ENCODE data around the gene ZFYVE16. TPM values are rescaled to one million over a fixed set of nuclear protein-coding genes. Genes with fewer than 3 reads are reported as not detected.

Gene ZFYVE16
- total RNA-seq, 1 experiment from 2014 or later = 21.9 TPM

- Histone ChIP-seq H3T11ph (ENCODE audit: low read length) (no peak overlapping the region), H4K91ac (ENCODE audit: insufficient read length, low read depth, low read length) (no peak overlapping the region), H3K23ac (ENCODE audit: insufficient read length, low read depth, low read length) (no peak overlapping the region), H2AFZ (ENCODE audit: low read length) (no peak overlapping the region), H3K18ac (ENCODE audit: insufficient read length, low read depth, low read length) (no peak overlapping the region), H3K4ac (ENCODE audit: low read depth, low read length) (no peak overlapping the region), H3K9ac (ENCODE audit: extremely low read depth, insufficient read length, low read length) (no peak overlapping the region), H3K79me2 (ENCODE audit: insufficient read depth, low read length) (no peaks in the 10 kb centered on the region), H2BK15ac (ENCODE audit: low read depth, low read length) (no peak overlapping the region), H2BK120ac (ENCODE audit: low read depth, low read length, poor library complexity, severe bottlenecking) (no peak overlapping the region), H2BK20ac (ENCODE audit: low read depth, low read length, poor library complexity, severe bottlenecking) (no peak overlapping the region), H4K8ac (replicated peaks; ENCODE audit: insufficient read length, low read depth, low read length) (no peak overlapping the region), H4K5ac (ENCODE audit: insufficient read length, low read depth, low read length) (no peak overlapping the region), H2BK5ac (ENCODE audit: insufficient read length, low read length) (no peak overlapping the region), H3K14ac (ENCODE audit: insufficient read depth, low read length) (no peak overlapping the region), H2BK12ac (ENCODE audit: insufficient read length, low read depth, low read length) (no peak overlapping the region), H3K4me1 (ENCODE audit: insufficient read depth, low read length) (no peaks in the 10 kb centered on the region), H4K20me1 (ENCODE audit: control insufficient read depth, insufficient read depth, insufficient read length) (no peaks in the 10 kb centered on the region), H3K27ac (ENCODE audit: insufficient read length, low read depth, low read length) (no peak overlapping the region), H3K9me3 (ENCODE audit: control insufficient read depth, low read depth, low read length) (no peaks in the 10 kb centered on the region), H3K4me2 (ENCODE audit: insufficient read depth, insufficient read length, low read length) (no peak overlapping the region), H3K79me1 (ENCODE audit: insufficient read depth, low read depth, low read length, poor library complexity, severe bottlenecking) (no peaks in the 10 kb centered on the region), H3K27me3 (ENCODE audit: insufficient read depth, low read length) (no peaks in the 10 kb centered on the region), H3K56ac (ENCODE audit: insufficient read length, low read depth, low read length) (no peak overlapping the region), H2AK5ac (ENCODE audit: insufficient read length, low read length) (no peak overlapping the region), H3K23me2 (ENCODE audit: insufficient read length, low read depth, low read length, poor library complexity, severe bottlenecking) (no peaks in the 10 kb centered on the region)
- Mint-ChIP-seq H3K9me3 (no peaks in the 10 kb centered on the region), H3K27me3 (ENCODE audit: low read depth) (no peaks in the 10 kb centered on the region), H3K36me3 (ENCODE audit: insufficient read depth in 1 of 3, low read depth in 3 of 3) (no peaks in the 10 kb centered on the region; a peak in 2 of 7 replicates), H3K27ac (no peak overlapping the region), H3K4me1 (no peaks in the 10 kb centered on the region), H3K4me3 (no peak overlapping the region)
- WGBS (ENCODE audit: extremely low coverage, insufficient read length, low lambda C conversion rate) = no CpG with 5 or more reads among the region's 4 CpGs
- no peak for DNase-seq
- no peak for TF ChIP-seq CTCF (conservative IDR thresholded peaks at IDR 0.05)
Measured at GRCh38 chr5:80516826-80517225, 109.0 kb downstream of the ZFYVE16 start.

Other genes with a start within 250 kb of the ZFYVE16 start
- 52.3 and 54.7 TPM in 2 replicates for gene SERINC5, start 152.0 kb upstream of the ZFYVE16 start, total RNA-seq (2021)
- not detected in 2 replicates for gene SPZ1, start 88.1 kb upstream of the ZFYVE16 start, total RNA-seq (2021)
- 0.72 and 0.79 TPM in 2 replicates for gene FAM151B, start 80.0 kb downstream of the ZFYVE16 start, total RNA-seq (2021)
- 0.70 and 0.72 TPM in 2 replicates for gene ANKRD34B, start 162.2 kb downstream of the ZFYVE16 start, total RNA-seq (2021)
- 16.7 and 17.3 TPM in 2 replicates for gene MSH3, start 246.6 kb downstream of the ZFYVE16 start, total RNA-seq (2021)
- 70.6 and 72.2 TPM in 2 replicates for gene DHFR, start 246.9 kb downstream of the ZFYVE16 start, total RNA-seq (2021)

Measured in H9 (cell line).